OCI-LY3 (cell line): Measurements from ENCODE around the gene TANC1.

Experiments used
- EZH2phosphoT487 ChIP-seq: fragments of 200-600 bp; shearing (Covaris generic); IDR thresholded peaks from 2 replicates; pipeline ENCODE4 v1.6.1; 2018; ENCODE audit warnings: antibody characterized with exemption, mixed run types, low read depth
- TF ChIP-seq, protein P1 (sequence below): fragments of 200-600, 300-600 bp; sonication (generic); IDR thresholded peaks from 2 replicates; pipeline ENCODE4 v1.5.1; 2014; ENCODE audit warnings: antibody characterized with exemption, low read length, low read depth

DNA sequence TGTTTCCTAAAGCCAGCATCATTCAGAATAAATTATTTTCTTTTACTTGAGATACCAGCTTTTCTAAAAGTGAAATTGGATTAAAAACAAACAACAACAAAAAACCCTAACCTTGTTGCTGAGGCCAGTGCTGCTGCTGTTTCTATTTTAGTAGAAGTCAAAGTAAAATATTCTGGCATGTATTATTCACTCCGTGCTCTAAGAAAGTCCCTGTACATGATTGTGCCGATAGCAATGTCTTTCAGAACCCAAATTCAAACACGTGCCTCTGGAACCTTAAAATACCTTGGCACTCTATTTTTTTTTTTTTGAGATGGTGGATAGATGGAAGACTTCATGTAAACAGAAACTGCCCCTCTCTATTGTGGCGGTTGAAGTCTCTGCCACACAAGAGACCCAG is 43.7 kb downstream of the TANC1 start:
- TF ChIP-seq, protein P1, sequence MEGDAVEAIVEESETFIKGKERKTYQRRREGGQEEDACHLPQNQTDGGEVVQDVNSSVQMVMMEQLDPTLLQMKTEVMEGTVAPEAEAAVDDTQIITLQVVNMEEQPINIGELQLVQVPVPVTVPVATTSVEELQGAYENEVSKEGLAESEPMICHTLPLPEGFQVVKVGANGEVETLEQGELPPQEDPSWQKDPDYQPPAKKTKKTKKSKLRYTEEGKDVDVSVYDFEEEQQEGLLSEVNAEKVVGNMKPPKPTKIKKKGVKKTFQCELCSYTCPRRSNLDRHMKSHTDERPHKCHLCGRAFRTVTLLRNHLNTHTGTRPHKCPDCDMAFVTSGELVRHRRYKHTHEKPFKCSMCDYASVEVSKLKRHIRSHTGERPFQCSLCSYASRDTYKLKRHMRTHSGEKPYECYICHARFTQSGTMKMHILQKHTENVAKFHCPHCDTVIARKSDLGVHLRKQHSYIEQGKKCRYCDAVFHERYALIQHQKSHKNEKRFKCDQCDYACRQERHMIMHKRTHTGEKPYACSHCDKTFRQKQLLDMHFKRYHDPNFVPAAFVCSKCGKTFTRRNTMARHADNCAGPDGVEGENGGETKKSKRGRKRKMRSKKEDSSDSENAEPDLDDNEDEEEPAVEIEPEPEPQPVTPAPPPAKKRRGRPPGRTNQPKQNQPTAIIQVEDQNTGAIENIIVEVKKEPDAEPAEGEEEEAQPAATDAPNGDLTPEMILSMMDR, result no peak
- no peak for TF ChIP-seq EZH2phosphoT487
